ENCODE data around the gene DLX3. TPM values are rescaled to one million over a fixed set of nuclear protein-coding genes. Genes with fewer than 3 reads are reported as not detected.

Gene DLX3
- polyA plus RNA-seq, 1 of the 3 experiments (the other 2 are of a cell fraction): not detected

- Histone ChIP-seq H3K36me3 (replicated peaks in 1 of 2; ENCODE audit: control insufficient read depth in 1 of 2, insufficient read depth in 2 of 2, low read length in 1 of 2) (no peaks in the 10 kb centered on the region), H3K4me1 (ENCODE audit: control insufficient read depth in 1 of 2, insufficient read depth in 2 of 2, low read depth in 1 of 2, low read length in 1 of 2) (peaks cover 0 to 2% of the 10 kb centered on the region in 2 experiments; a peak in 1 of 4 replicates), H2AFZ (ENCODE audit: low read depth) (no peak overlapping the region), H3K27me3 (ENCODE audit: insufficient read depth) (no peaks in the 10 kb centered on the region), H3K27ac (ENCODE audit: low read depth in 2 of 2, low read length in 1 of 2) (no peak overlapping the region), H4K20me1 (ENCODE audit: insufficient read depth) (no peaks in the 10 kb centered on the region), H3K9me3 (no peaks in the 10 kb centered on the region), H3K4me2 (no peak overlapping the region), H3K9me2 (no peaks in the 10 kb centered on the region), H3F3A (replicated peaks; ENCODE audit: insufficient read depth) (peaks cover 41% of the 10 kb centered on the region), H3K9ac (no peak overlapping the region), H3K79me2 (ENCODE audit: insufficient read depth) (peaks cover 2% of the 10 kb centered on the region; the same call in 1 of the 2 replicates), H3K4me3 (ENCODE audit: low read depth in 2 of 2, low read length in 1 of 2) (no peak overlapping the region)
- ChIA-PET CTCF (interaction anchor here (0.7 to 9.5 kb wide), 8 partner anchors 23 to 159 kb away, joined by 3 to 90 read pairs (median 7); partner anchors contain the start of genes ITGA3 and PDK2), POLR2A (no interaction called here)
- no peak for DNase-seq
- WGBS (ENCODE audit: low lambda C conversion rate): 42% methylated on average over 11 of the region's 13 CpGs
- no peak for TF ChIP-seq GABPA (IDR thresholded peaks at IDR 0.05; ENCODE audit: low read depth)
- no peak for TF ChIP-seq ELF1 (IDR thresholded peaks at IDR 0.05)
- no peak for TF ChIP-seq USF1 (IDR thresholded peaks at IDR 0.05; ENCODE audit: borderline replicate concordance, low read depth)
- no peak for TF ChIP-seq CHD2 (IDR thresholded peaks at IDR 0.05; ENCODE audit: low read length, partially characterized antibody)
- TF ChIP-seq RFX5 (IDR thresholded peaks at IDR 0.05; ENCODE audit: low read length): no peak
- TF ChIP-seq PBX3 (IDR thresholded peaks at IDR 0.05): no peak
- no peak for TF ChIP-seq FOSL2 (IDR thresholded peaks at IDR 0.05; ENCODE audit: borderline replicate concordance, low read depth)
- no peak for TF ChIP-seq FOXJ3 (CRISPR knock-in tag; IDR thresholded peaks at IDR 0.05)
- TF ChIP-seq SIN3A (IDR thresholded peaks at IDR 0.05; ENCODE audit: borderline replicate concordance, low read depth, low read length): no peak
- TF ChIP-seq YY1 (IDR thresholded peaks at IDR 0.05; ENCODE audit: low read depth): no peak
- TF ChIP-seq MAX (IDR thresholded peaks at IDR 0.05; ENCODE audit: low read depth): no peak
- TF ChIP-seq MXI1 (IDR thresholded peaks at IDR 0.05; ENCODE audit: low read depth, low read length): no peak
- TF ChIP-seq EP300 (IDR thresholded peaks at IDR 0.05; ENCODE audit: borderline replicate concordance in 1 of 2, low read depth in 1 of 2, low read length in 1 of 2): no peak
- TF ChIP-seq RAD21 (IDR thresholded peaks at IDR 0.05; ENCODE audit: low read length): no peak
- TF ChIP-seq USF2 (IDR thresholded peaks at IDR 0.05; ENCODE audit: borderline replicate concordance, low read depth, low read length): no peak
- TF ChIP-seq TEAD4 (IDR thresholded peaks at IDR 0.05; ENCODE audit: borderline replicate concordance, insufficient read depth): no peak
- TF ChIP-seq TCF12 (IDR thresholded peaks at IDR 0.05): no peak
These were observed 26.0 kb upstream of the DLX3 start for GRCh38 chr17:50020841-50021599.
